Loucy (cell line): Measurements from ENCODE around the gene ASF1B.

Source experiments
- EZH2phosphoT487 ChIP-seq: fragments of 200-600 bp; IDR thresholded peaks from 2 replicates; pipeline ENCODE4 v1.6.1; 2018; ENCODE audit warnings: antibody characterized with exemption, mild to moderate bottlenecking, moderate library complexity, borderline replicate concordance
- TF ChIP-seq, protein P1 (sequence below): fragments of 200-600 bp; sonication (generic); conservative IDR thresholded peaks from 2 replicates; pipeline ENCODE4 v1.5.1; 2014; ENCODE audit warnings: mild to moderate bottlenecking, antibody characterized with exemption, low read length

DNA sequence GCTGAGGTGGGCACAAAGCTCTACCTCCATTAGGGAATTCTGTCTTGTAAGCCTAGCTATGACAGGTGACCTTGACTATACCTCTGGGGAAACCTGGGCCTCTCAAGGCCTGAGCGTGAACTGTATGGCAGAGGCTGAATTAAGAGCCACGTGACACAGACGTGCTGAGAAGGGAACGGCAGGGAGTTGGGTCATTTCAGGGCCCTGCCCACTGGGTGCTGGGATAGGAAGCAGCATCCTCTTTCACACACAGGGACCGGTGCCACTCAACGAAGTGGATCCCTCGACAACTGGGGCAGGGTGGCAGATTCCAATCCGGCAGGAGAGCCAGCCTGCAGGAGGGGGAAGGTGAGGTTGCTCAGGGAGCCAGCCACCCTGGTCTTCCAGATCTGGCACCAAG lies 9.2 kb downstream of the ASF1B start:
- TF ChIP-seq, protein P1, sequence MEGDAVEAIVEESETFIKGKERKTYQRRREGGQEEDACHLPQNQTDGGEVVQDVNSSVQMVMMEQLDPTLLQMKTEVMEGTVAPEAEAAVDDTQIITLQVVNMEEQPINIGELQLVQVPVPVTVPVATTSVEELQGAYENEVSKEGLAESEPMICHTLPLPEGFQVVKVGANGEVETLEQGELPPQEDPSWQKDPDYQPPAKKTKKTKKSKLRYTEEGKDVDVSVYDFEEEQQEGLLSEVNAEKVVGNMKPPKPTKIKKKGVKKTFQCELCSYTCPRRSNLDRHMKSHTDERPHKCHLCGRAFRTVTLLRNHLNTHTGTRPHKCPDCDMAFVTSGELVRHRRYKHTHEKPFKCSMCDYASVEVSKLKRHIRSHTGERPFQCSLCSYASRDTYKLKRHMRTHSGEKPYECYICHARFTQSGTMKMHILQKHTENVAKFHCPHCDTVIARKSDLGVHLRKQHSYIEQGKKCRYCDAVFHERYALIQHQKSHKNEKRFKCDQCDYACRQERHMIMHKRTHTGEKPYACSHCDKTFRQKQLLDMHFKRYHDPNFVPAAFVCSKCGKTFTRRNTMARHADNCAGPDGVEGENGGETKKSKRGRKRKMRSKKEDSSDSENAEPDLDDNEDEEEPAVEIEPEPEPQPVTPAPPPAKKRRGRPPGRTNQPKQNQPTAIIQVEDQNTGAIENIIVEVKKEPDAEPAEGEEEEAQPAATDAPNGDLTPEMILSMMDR = no peak
- TF ChIP-seq EZH2phosphoT487 = no peak
